PC-3 (cell line): ENCODE data around the gene CHMP5. TPM values are rescaled to one million over a fixed set of nuclear protein-coding genes. Genes with fewer than 3 reads are reported as not detected.

Experiments
- ATAC-seq: fragments of 200-7000 bp; cut with Tn5 transposase; 2 replicates; pipeline ENCODE4 v1.9.1; 2020; ENCODE audit warnings: mild to moderate bottlenecking, moderate library complexity
- BruUV-seq: library from RNA; stranded (reverse); fragments of 400-500 nt; replicated peaks from 2 replicates; lab custom pipeline; 2021; lab: Mats Ljungman, UMichigan
- CTCF ChIA-PET: fragments of 300-600 bp; sonication (Branson Sonifier 250); formaldehyde crosslinking; loops from one replicate; lab custom pipeline; 2022; ENCODE audit warnings: antibody characterized with exemption; lab: Charles Lee
- POLR2A ChIA-PET: fragments of 300-600 bp; sonication (Branson Sonifier 250); formaldehyde crosslinking; loops from one replicate; lab custom pipeline; 2022; ENCODE audit warnings: antibody characterized with exemption; ENCODE audit not compliant: unreplicated experiment; lab: Charles Lee
- DNase-seq: peaks from one replicate; pipeline ENCODE4 v3.0.0-alpha.2; 2015
- H2AFZ ChIP-seq: fragments of 300-600 bp; sonication (generic); 2 replicates; pipeline ENCODE4 v1.6.0; 2016; ENCODE audit warnings: antibody characterized with exemption, low read length
- H3F3A ChIP-seq: fragments of 300-600 bp; sonication (generic); one replicate; pipeline ENCODE4 v1.6.0; 2017; ENCODE audit warnings: antibody characterized with exemption, low read length, control low read depth, mild to moderate bottlenecking; ENCODE audit not compliant: unreplicated experiment
- H3K27ac ChIP-seq: fragments of 300-600 bp; sonication (generic); 2 replicates; pipeline ENCODE4 v1.5.1; 2016; ENCODE audit warnings: mild to moderate bottlenecking, low read length
- H3K27me3 ChIP-seq: fragments of 300-600 bp; sonication (generic); 2 replicates; pipeline ENCODE4 v1.6.1; 2016; ENCODE audit warnings: low read length, mixed read lengths
- H3K36me3 ChIP-seq: fragments of 300-600 bp; sonication (generic); 2 replicates; pipeline ENCODE4 v1.6.1; 2016; ENCODE audit warnings: low read depth, mixed run types, low read length, mixed read lengths
- H3K4me1 ChIP-seq: fragments of 300-600 bp; sonication (generic); 2 replicates; pipeline ENCODE4 v1.5.1; 2016; ENCODE audit warnings: low read length; ENCODE audit not compliant: insufficient read depth
- H3K4me2 ChIP-seq: fragments of 300-600 bp; sonication (generic); 2 replicates; pipeline ENCODE4 v1.6.0; 2016; ENCODE audit warnings: low read length
- H3K4me3 ChIP-seq: fragments of 300-600 bp; sonication (generic); 2 replicates; pipeline ENCODE4 v1.5.1; 2016; ENCODE audit warnings: mild to moderate bottlenecking, low read length, mixed read lengths
- H3K79me2 ChIP-seq: fragments of 300-600 bp; sonication (generic); 2 replicates; pipeline ENCODE4 v1.6.1; 2017; ENCODE audit warnings: low read length, mixed read lengths
- H3K9ac ChIP-seq: fragments of 300-600 bp; sonication (generic); 2 replicates; pipeline ENCODE4 v1.6.0; 2016; ENCODE audit warnings: mild to moderate bottlenecking, low read length
- H3K9me2 ChIP-seq: fragments of 300-600 bp; sonication (generic); replicated peaks from 2 replicates; pipeline ENCODE4 v1.6.1; 2016; ENCODE audit warnings: mixed run types, low read length, mixed read lengths
- H3K9me3 ChIP-seq: fragments of 300-600 bp; sonication (generic); 2 replicates; pipeline ENCODE4 v1.6.1; 2016; ENCODE audit warnings: low read length, mixed read lengths
- H4K20me1 ChIP-seq: fragments of 300-600 bp; sonication (generic); 2 replicates; pipeline ENCODE4 v1.6.1; 2016; ENCODE audit warnings: low read length, mixed read lengths
- CTCF ChIP-seq: fragments of 300-600 bp; sonication (generic); conservative IDR thresholded peaks from 2 replicates; pipeline ENCODE4 v1.5.1; 2017; ENCODE audit warnings: antibody characterized with exemption, low read depth, mild to moderate bottlenecking, low read length
- EZH2 ChIP-seq: fragments of 300-600 bp; sonication (generic); IDR thresholded peaks from one replicate; pipeline ENCODE4 v1.6.1; 2017; ENCODE audit warnings: antibody characterized with exemption, mild to moderate bottlenecking, low read length; ENCODE audit not compliant: unreplicated experiment
- EZH2phosphoT487 ChIP-seq: fragments of 300-600 bp; sonication (generic); IDR thresholded peaks from 2 replicates; pipeline ENCODE4 v1.6.1; 2018; ENCODE audit warnings: mild to moderate bottlenecking, antibody characterized with exemption, low read length, borderline replicate concordance
- intact Hi-C: fragments of 100-400 bp; cut with micrococcal nuclease; formaldehyde crosslinking; loops from 2 replicates; pipeline ENCODE4 v1.9.0; 2023
- total RNA-seq: library from RNA; depleted of rRNA; stranded (reverse); fragments of >200 nt; gene quantifications from 2 replicates; pipeline ENCODE4 v1.2.3, GENCODE V29; 2014

The CHMP5 gene
- total RNA-seq, 1 experiment from 2014 or later = 65.0 TPM

GRCh38 chr9:33254211-33254610 lies 10.6 kb upstream of the CHMP5 start:
- Histone ChIP-seq H3K36me3 (peaks cover 40% of the 10 kb centered on the region), H3K9me2 (no peaks in the 10 kb centered on the region), H3K4me1 (no peaks in the 10 kb centered on the region), H3K9me3 (no peaks in the 10 kb centered on the region), H3F3A (peaks cover 4% of the 10 kb centered on the region), H3K27me3 (no peaks in the 10 kb centered on the region), H3K27ac (no peak overlapping the region), H3K4me2 (no peak overlapping the region), H3K9ac (no peak overlapping the region), H4K20me1 (no peaks in the 10 kb centered on the region), H3K79me2 (peaks cover 1% of the 10 kb centered on the region; the same call in 1 of the 2 replicates), H2AFZ (no peak overlapping the region), H3K4me3 (no peak overlapping the region)
- no peak for DNase-seq
- CTCF ChIA-PET = no interaction called here
- intact Hi-C loops = no loop called here
- ATAC-seq = no peak
- TF ChIP-seq EZH2phosphoT487 (no peak), CTCF (no peak), EZH2 (no peak)
- POLR2A ChIA-PET = no interaction called here
- no TSS peak for BruUV-seq

GRCh38 chr9:33255014-33255413 lies 9.8 kb upstream of the CHMP5 start:
- intact Hi-C loops = no loop called here
- CTCF ChIA-PET = no interaction called here
- no TSS peak for BruUV-seq
- POLR2A ChIA-PET = no interaction called here
- Histone ChIP-seq H3K9me3 (no peaks in the 10 kb centered on the region), H3K9ac (no peak overlapping the region), H3F3A (peaks cover 4% of the 10 kb centered on the region), H2AFZ (no peak overlapping the region), H3K4me1 (no peaks in the 10 kb centered on the region), H3K9me2 (no peaks in the 10 kb centered on the region), H3K36me3 (peaks cover 48% of the 10 kb centered on the region), H3K27ac (no peak overlapping the region), H3K4me2 (no peak overlapping the region), H3K79me2 (peaks cover 5% of the 10 kb centered on the region; the same call in 1 of the 2 replicates), H3K27me3 (no peaks in the 10 kb centered on the region), H4K20me1 (no peaks in the 10 kb centered on the region), H3K4me3 (no peak overlapping the region)
- no peak for DNase-seq
- TF ChIP-seq EZH2phosphoT487 (no peak), CTCF (no peak)
- no peak for ATAC-seq

- Histone ChIP-seq H3K36me3 (peaks cover 53% of the 10 kb centered on the region), H3K9me2 (no peaks in the 10 kb centered on the region), H3K4me3 (no peak overlapping the region), H3K79me2 (peaks cover 10% of the 10 kb centered on the region; the same call in 1 of the 2 replicates), H2AFZ (no peak overlapping the region), H3K9ac (no peak overlapping the region), H4K20me1 (no peaks in the 10 kb centered on the region), H3F3A (peaks cover 4% of the 10 kb centered on the region), H3K4me2 (no peak overlapping the region), H3K27ac (no peak overlapping the region), H3K27me3 (no peaks in the 10 kb centered on the region), H3K4me1 (no peaks in the 10 kb centered on the region), H3K9me3 (no peaks in the 10 kb centered on the region)
- DNase-seq (no peak), ATAC-seq (no peak)
- ChIA-PET CTCF (no interaction called here), POLR2A (no interaction called here)
- BruUV-seq = no TSS peak
- intact Hi-C loops = no loop called here
- TF ChIP-seq CTCF = no peak
- no peak for TF ChIP-seq EZH2
- no peak for TF ChIP-seq EZH2phosphoT487
Measured at GRCh38 chr9:33255471-33255870, 9.4 kb upstream of the CHMP5 start.
